Suprapubic skin (tissue), 4 donors: Measurements from ENCODE around the gene FAM156A.

Source experiments
- POLR2A ChIP-seq, 2 donors: fragments of 450-650 bp; IDR thresholded peaks; one replicate each; pipeline ENCODE4 v1.6.1; 2017; ENCODE audit warnings: antibody characterized with exemption in 2 of 2, mild to moderate bottlenecking in 2 of 2, moderate library complexity in 2 of 2
- POLR2AphosphoS5 ChIP-seq, 3 donors: sonication (generic); formaldehyde crosslinking; IDR thresholded peaks; one replicate each; pipeline ENCODE4 v1.6.1; 2017; ENCODE audit warnings: antibody characterized with exemption in 3 of 3

DNA sequence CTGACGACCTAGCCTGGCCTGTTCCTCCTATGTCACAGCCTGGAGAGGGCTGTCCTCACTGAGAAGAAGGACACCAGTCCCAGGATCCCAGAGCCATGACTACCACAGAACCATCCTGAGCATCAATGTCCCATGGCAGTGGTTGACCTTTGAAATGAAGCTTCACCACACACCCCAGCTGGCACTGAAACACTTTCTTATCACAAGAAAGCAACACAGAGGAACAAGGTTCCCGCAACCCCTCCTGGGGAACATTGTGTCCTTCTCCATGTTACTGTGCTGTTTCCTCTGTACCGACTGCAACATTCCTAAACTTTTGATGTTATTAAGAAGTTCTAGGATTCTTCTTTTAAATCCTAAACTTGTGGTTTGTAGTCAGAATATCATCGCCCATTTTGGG, 21.2 kb upstream of the FAM156A start:
- TF ChIP-seq POLR2A (IDR thresholded peaks at IDR 0.05): no peak
- TF ChIP-seq POLR2AphosphoS5 (IDR thresholded peaks at IDR 0.05): no peak
